IMR-90 (cell line): ENCODE results near the gene FNDC3B. TPM values are rescaled to one million over a fixed set of nuclear protein-coding genes. Genes with fewer than 3 reads are reported as not detected.

ENCODE experiments used
- ATAC-seq: fragments of 200-7000 bp; cut with Tn5 transposase; 2 replicates; pipeline ENCODE4 v1.9.1; 2020; ENCODE audit warnings: low read depth, mild to moderate bottlenecking, moderate library complexity
- BruUV-seq: library from RNA; stranded (reverse); fragments of 400-500 nt; replicated peaks from 2 replicates; lab custom pipeline; 2021; lab: Mats Ljungman, UMichigan
- CTCF ChIA-PET: fragments of 300-600 bp; formaldehyde crosslinking; extraction: SDS; loops from one replicate; lab custom pipeline; 2021; ENCODE audit warnings: antibody characterized with exemption; lab: Yijun Ruan, JAX
- POLR2A ChIA-PET: fragments of 300-600 bp; sonication (Branson Sonifier 250); formaldehyde crosslinking; loops from one replicate; lab custom pipeline; 2022; ENCODE audit warnings: antibody characterized with exemption; ENCODE audit not compliant: unreplicated experiment; lab: Charles Lee
- DNase-seq: peaks from one replicate; pipeline ENCODE4 v3.0.0; 2013
- H2AFZ ChIP-seq: replicated peaks from 2 replicates; pipeline ENCODE3; 2013; ENCODE audit warnings: low read length, mild to moderate bottlenecking; ENCODE audit not compliant: poor library complexity
- H2AK5ac ChIP-seq: 2 replicates; pipeline ENCODE4 v1.6.1; 2013; ENCODE audit warnings: low read depth, low read length, inconsistent platforms
- H2AK9ac ChIP-seq: replicated peaks from 2 replicates; pipeline ENCODE3; 2013; ENCODE audit warnings: mild to moderate bottlenecking, low read depth, low read length, moderate library complexity; ENCODE audit not compliant: poor library complexity
- H2BK120ac ChIP-seq: 2 replicates; pipeline ENCODE4 v1.6.1; 2013; ENCODE audit warnings: low read depth, low read length, inconsistent platforms
- H2BK15ac ChIP-seq: 3 replicates; pipeline ENCODE4 v1.6.1; 2013; ENCODE audit warnings: low read depth, low read length, inconsistent platforms
- H2BK20ac ChIP-seq: 2 replicates; pipeline ENCODE4 v1.6.1; 2013; ENCODE audit warnings: low read depth, mild to moderate bottlenecking, inconsistent platforms, low read length, moderate library complexity
- H2BK5ac ChIP-seq: 2 replicates; pipeline ENCODE4 v1.6.1; 2013; ENCODE audit warnings: mild to moderate bottlenecking, low read depth, low read length, inconsistent platforms; ENCODE audit not compliant: poor library complexity, severe bottlenecking
- H3K14ac ChIP-seq: replicated peaks from 2 replicates; pipeline ENCODE4 v1.6.1; 2013; ENCODE audit warnings: low read depth, low read length, inconsistent platforms
- H3K18ac ChIP-seq: 2 replicates; pipeline ENCODE4 v1.6.1; 2013; ENCODE audit warnings: low read depth, low read length, control low read depth
- H3K23ac ChIP-seq: 2 replicates; pipeline ENCODE4 v1.6.1; 2013; ENCODE audit warnings: low read depth, low read length, inconsistent platforms
- H3K27ac ChIP-seq: 2 replicates; pipeline ENCODE4 v1.5.1; 2013; ENCODE audit warnings: mild to moderate bottlenecking, control low read depth, low read length; ENCODE audit not compliant: insufficient read depth
- H3K27me3 ChIP-seq: 2 replicates; pipeline ENCODE4 v1.6.1; 2013; ENCODE audit warnings: low read length; ENCODE audit not compliant: control insufficient read depth, insufficient read depth
- H3K36me3 ChIP-seq: 2 replicates; pipeline ENCODE4 v1.6.1; 2013; ENCODE audit warnings: low read length, mixed read lengths; ENCODE audit not compliant: control insufficient read depth, insufficient read depth
- H3K4ac ChIP-seq: 2 replicates; pipeline ENCODE4 v1.6.1; 2013; ENCODE audit warnings: low read depth, low read length, inconsistent platforms
- H3K4me1 ChIP-seq: 2 replicates; pipeline ENCODE4 v1.6.1; 2013; ENCODE audit warnings: low read length, mixed read lengths; ENCODE audit not compliant: control insufficient read depth, insufficient read depth
- H3K4me2 ChIP-seq: 2 replicates; pipeline ENCODE4 v1.6.1; 2013; ENCODE audit warnings: low read depth, mild to moderate bottlenecking, control low read depth, low read length, moderate library complexity
- H3K4me3 ChIP-seq: 2 replicates; pipeline ENCODE4 v1.5.1; 2013; ENCODE audit warnings: low read depth, mild to moderate bottlenecking, control low read depth, low read length, moderate library complexity; ENCODE audit not compliant: insufficient read depth
- H3K56ac ChIP-seq: 2 replicates; pipeline ENCODE4 v1.6.1; 2013; ENCODE audit warnings: low read length, inconsistent platforms; ENCODE audit not compliant: insufficient read depth; ENCODE audit errors: extremely low read depth
- H3K79me1 ChIP-seq, 2 experiments: 2 replicates each; pipeline ENCODE4 v1.6.1; 2013; ENCODE audit warnings: low read length in 2 of 2, inconsistent platforms in 1 of 2, low read depth in 1 of 2
- H3K9ac ChIP-seq: 2 replicates; pipeline ENCODE4 v1.6.1; 2013; ENCODE audit warnings: low read depth, low read length, control low read depth
- H3K9me1 ChIP-seq: 2 replicates; pipeline ENCODE4 v1.6.1; 2013; ENCODE audit warnings: low read length, inconsistent platforms; ENCODE audit not compliant: insufficient read depth
- H3K9me3 ChIP-seq: 2 replicates; pipeline ENCODE4 v1.6.1; 2013; ENCODE audit warnings: low read length; ENCODE audit not compliant: control insufficient read depth, insufficient read depth
- H4K20me1 ChIP-seq: 2 replicates; pipeline ENCODE4 v1.6.1; 2013; ENCODE audit warnings: low read length, inconsistent platforms; ENCODE audit not compliant: insufficient read depth
- H4K5ac ChIP-seq: 2 replicates; pipeline ENCODE4 v1.6.1; 2013; ENCODE audit warnings: mild to moderate bottlenecking, low read depth, low read length, control low read depth
- H4K8ac ChIP-seq, 2 experiments: 2 replicates each; pipeline ENCODE4 v1.6.1; 2013; ENCODE audit warnings: low read depth in 2 of 2, low read length in 2 of 2, control low read depth in 1 of 2, inconsistent platforms in 1 of 2
- H4K91ac ChIP-seq: 2 replicates; pipeline ENCODE4 v1.6.1; 2013; ENCODE audit warnings: low read depth, low read length, inconsistent platforms; ENCODE audit not compliant: insufficient read depth
- BHLHE40 ChIP-seq: fragments of 150-350 bp; IDR thresholded peaks from 2 replicates; pipeline ENCODE4 v1.6.1; 2016; ENCODE audit warnings: mild to moderate bottlenecking, low read depth, low read length
- CHD1 ChIP-seq: IDR thresholded peaks from 2 replicates; pipeline ENCODE4 v1.6.1; 2012; ENCODE audit warnings: low read depth, low read length, improper control_type of control experiment
- MAZ ChIP-seq: IDR thresholded peaks from 2 replicates; pipeline ENCODE4 v1.6.1; 2012; ENCODE audit warnings: low read depth, mild to moderate bottlenecking, low read length, improper control_type of control experiment, moderate library complexity, borderline replicate concordance
- MXI1 ChIP-seq: IDR thresholded peaks from 2 replicates; pipeline ENCODE4 v1.6.1; 2012; ENCODE audit warnings: low read depth, mild to moderate bottlenecking, low read length, moderate library complexity, borderline replicate concordance
- NFE2L2 ChIP-seq: fragments of 150-350 bp; IDR thresholded peaks from 2 replicates; pipeline ENCODE4 v1.6.1; 2016; ENCODE audit warnings: low read depth, mild to moderate bottlenecking, low read length
- POLR2A ChIP-seq: IDR thresholded peaks from 2 replicates; pipeline ENCODE4 v1.6.1; 2012; ENCODE audit warnings: mild to moderate bottlenecking, low read depth, low read length
- RAD21 ChIP-seq: IDR thresholded peaks from 2 replicates; pipeline ENCODE4 v1.6.1; 2012; ENCODE audit warnings: low read length, improper control_type of control experiment
- RCOR1 ChIP-seq: IDR thresholded peaks from 2 replicates; pipeline ENCODE4 v1.6.1; 2012; ENCODE audit warnings: mild to moderate bottlenecking, low read length, improper control_type of control experiment; ENCODE audit not compliant: insufficient replicate concordance
- SMC3 ChIP-seq: fragments of 150-350 bp; IDR thresholded peaks from 2 replicates; pipeline ENCODE4 v1.6.1; 2016; ENCODE audit warnings: low read depth, mild to moderate bottlenecking, antibody characterized with exemption, low read length, moderate library complexity
- WGBS, 2 experiments: methylation state at CpG; one replicate each; pipeline versions ENCODE4 v1.1.5 to v1.1.7; 2013; ENCODE audit warnings: missing lambda C conversion rate in 2 of 2; ENCODE audit not compliant: insufficient read length in 1 of 2; ENCODE audit errors: extremely low coverage in 2 of 2; 5-methylcytosine and 5-hydroxymethylcytosine counted together
- dilution Hi-C: fragments of 300-500 bp; cut with HindIII; formaldehyde crosslinking; loops from one replicate; pipeline ENCODE4 v1.14.3; 2018; ENCODE audit warnings: low sequenced_read_pairs; ENCODE audit not compliant: unreplicated experiment
- in situ Hi-C: fragments of 300-500 bp; cut with MboI; formaldehyde crosslinking; loops from 3 replicates; pipeline ENCODE4 v1.14.3; 2019; ENCODE audit warnings: low sequenced_read_pairs, inconsistent platforms, mixed read lengths
- intact Hi-C: fragments of 100-400 bp; cut with micrococcal nuclease; formaldehyde crosslinking; loops from 2 replicates; pipeline ENCODE4 v1.10.0; 2022
- polyA plus RNA-seq, 3 experiments: library from polyadenylated mRNA; depleted of rRNA; stranded (reverse); fragments of >200 nt; gene quantifications; 2 replicates each; pipeline ENCODE4 v1.2.3, GENCODE V29; 2012; ENCODE audit warnings: low replicate concordance in 1 of 3
- total RNA-seq: library from RNA; depleted of rRNA; stranded (reverse); fragments of >200 nt; gene quantifications from 2 replicates; pipeline ENCODE4 v1.2.3, GENCODE V29; 2012
- TF ChIP-seq, protein P1 (sequence below): conservative IDR thresholded peaks from 2 replicates; pipeline ENCODE4 v1.5.1; 2012; ENCODE audit warnings: mild to moderate bottlenecking, low read depth, low read length, improper control_type of control experiment
- TF ChIP-seq, protein P2 (sequence below): fragments of 150-350 bp; IDR thresholded peaks from 2 replicates; pipeline ENCODE4 v1.6.1; 2017; ENCODE audit warnings: mild to moderate bottlenecking, antibody characterized with exemption, low read length, low read depth
- TF ChIP-seq, protein P3 (sequence below): fragments of 150-350 bp; IDR thresholded peaks from 2 replicates; pipeline ENCODE4 v1.6.1; 2016; ENCODE audit warnings: low read depth, mild to moderate bottlenecking, low read length, moderate library complexity, borderline replicate concordance

Gene FNDC3B
- total and polyA plus RNA-seq, 2 of the 4 experiments (the other 2 are of a cell fraction): 23.9 to 150 TPM

DNA sequence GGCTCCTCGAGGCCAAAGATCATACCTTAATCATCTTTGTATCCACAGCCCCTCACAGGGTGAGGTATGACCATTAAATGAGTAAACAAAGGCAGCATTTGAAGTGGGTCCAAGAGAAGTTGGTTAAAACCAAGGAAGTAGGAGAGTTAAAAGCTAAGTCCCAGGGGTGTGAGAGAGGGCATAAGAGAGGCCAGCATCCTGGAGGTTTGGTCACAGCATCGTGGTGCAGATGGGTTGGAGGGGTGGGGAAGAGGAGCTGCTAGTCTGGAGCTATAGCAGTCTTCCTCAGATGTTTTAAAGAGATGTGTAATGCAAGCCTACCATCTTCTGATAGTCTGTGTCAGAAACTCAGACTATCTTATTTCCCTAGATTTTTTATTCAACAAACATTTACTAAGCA lies 253.7 kb downstream of the FNDC3B start:
- peaks cover 47% of the 10 kb centered on the region; the same call in 1 of the 2 replicates for H4K20me1 ChIP-seq
- no peak overlapping the region for H3K4me2 ChIP-seq
- intact Hi-C loops: no loop called here
- no CpG with 5 or more reads among the region's 2 CpGs for WGBS, 2 experiments
- ATAC-seq (no peak), DNase-seq (no peak)
- H3K18ac ChIP-seq: no peak overlapping the region
- no peak overlapping the region for H2BK20ac ChIP-seq
- no peak overlapping the region for H4K8ac ChIP-seq
- H2AK5ac ChIP-seq: no peak overlapping the region
- H3K4ac ChIP-seq: no peak overlapping the region
- peaks cover 21% of the 10 kb centered on the region for H3K9me1 ChIP-seq
- ChIA-PET POLR2A (no interaction called here), CTCF (no interaction called here)
- no peak overlapping the region for H4K91ac ChIP-seq
- peaks cover 37% of the 10 kb centered on the region for H3K36me3 ChIP-seq
- H4K5ac ChIP-seq: no peak overlapping the region
- no peak overlapping the region for H2AFZ ChIP-seq
- no peaks in the 10 kb centered on the region for H3K9me3 ChIP-seq
- no peak overlapping the region for H3K56ac ChIP-seq
- no peak overlapping the region for H3K27ac ChIP-seq
- H3K27me3 ChIP-seq: no peaks in the 10 kb centered on the region
- no TSS peak for BruUV-seq
- in situ Hi-C loops: no loop called here
- TF ChIP-seq SMC3 (no peak), MAZ (no peak), NFE2L2 (no peak), BHLHE40 (no peak), MXI1 (no peak), POLR2A (no peak), CHD1 (no peak), RAD21 (no peak), RCOR1 (no peak)
- TF ChIP-seq, protein P1, sequence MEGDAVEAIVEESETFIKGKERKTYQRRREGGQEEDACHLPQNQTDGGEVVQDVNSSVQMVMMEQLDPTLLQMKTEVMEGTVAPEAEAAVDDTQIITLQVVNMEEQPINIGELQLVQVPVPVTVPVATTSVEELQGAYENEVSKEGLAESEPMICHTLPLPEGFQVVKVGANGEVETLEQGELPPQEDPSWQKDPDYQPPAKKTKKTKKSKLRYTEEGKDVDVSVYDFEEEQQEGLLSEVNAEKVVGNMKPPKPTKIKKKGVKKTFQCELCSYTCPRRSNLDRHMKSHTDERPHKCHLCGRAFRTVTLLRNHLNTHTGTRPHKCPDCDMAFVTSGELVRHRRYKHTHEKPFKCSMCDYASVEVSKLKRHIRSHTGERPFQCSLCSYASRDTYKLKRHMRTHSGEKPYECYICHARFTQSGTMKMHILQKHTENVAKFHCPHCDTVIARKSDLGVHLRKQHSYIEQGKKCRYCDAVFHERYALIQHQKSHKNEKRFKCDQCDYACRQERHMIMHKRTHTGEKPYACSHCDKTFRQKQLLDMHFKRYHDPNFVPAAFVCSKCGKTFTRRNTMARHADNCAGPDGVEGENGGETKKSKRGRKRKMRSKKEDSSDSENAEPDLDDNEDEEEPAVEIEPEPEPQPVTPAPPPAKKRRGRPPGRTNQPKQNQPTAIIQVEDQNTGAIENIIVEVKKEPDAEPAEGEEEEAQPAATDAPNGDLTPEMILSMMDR: no peak
- TF ChIP-seq, protein P2, sequence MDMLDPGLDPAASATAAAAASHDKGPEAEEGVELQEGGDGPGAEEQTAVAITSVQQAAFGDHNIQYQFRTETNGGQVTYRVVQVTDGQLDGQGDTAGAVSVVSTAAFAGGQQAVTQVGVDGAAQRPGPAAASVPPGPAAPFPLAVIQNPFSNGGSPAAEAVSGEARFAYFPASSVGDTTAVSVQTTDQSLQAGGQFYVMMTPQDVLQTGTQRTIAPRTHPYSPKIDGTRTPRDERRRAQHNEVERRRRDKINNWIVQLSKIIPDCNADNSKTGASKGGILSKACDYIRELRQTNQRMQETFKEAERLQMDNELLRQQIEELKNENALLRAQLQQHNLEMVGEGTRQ: no peak
- TF ChIP-seq, protein P3, sequence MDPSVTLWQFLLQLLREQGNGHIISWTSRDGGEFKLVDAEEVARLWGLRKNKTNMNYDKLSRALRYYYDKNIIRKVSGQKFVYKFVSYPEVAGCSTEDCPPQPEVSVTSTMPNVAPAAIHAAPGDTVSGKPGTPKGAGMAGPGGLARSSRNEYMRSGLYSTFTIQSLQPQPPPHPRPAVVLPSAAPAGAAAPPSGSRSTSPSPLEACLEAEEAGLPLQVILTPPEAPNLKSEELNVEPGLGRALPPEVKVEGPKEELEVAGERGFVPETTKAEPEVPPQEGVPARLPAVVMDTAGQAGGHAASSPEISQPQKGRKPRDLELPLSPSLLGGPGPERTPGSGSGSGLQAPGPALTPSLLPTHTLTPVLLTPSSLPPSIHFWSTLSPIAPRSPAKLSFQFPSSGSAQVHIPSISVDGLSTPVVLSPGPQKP: no peak
- dilution Hi-C loops: no loop called here
- no peak overlapping the region for H3K9ac ChIP-seq
- peaks cover 38 to 78% of the 10 kb centered on the region in 2 experiments for H3K79me1 ChIP-seq
- H2AK9ac ChIP-seq: no peak overlapping the region
- no peaks in the 10 kb centered on the region; the same call in 1 of the 2 replicates for H3K4me1 ChIP-seq
- H3K14ac ChIP-seq: no peak overlapping the region
- no peak overlapping the region for H2BK120ac ChIP-seq
- H3K23ac ChIP-seq: no peak overlapping the region; the same call in 1 of the 2 replicates
- H2BK5ac ChIP-seq: no peak overlapping the region
- H3K4me3 ChIP-seq: no peak overlapping the region
- H2BK15ac ChIP-seq: no peak overlapping the region
